Stimulated activated CD8-positive, alpha-beta memory T cell treated with anti-CD3 and anti-CD28 coated beads, Interleukin-15, amount 100 ng/mL, for 24 hours (primary cell): Measurements from ENCODE around the gene PAM16.
"Not testable (repeated sequence)": the region's sequence is repeated elsewhere in the genome, so short reads cannot be mapped to it uniquely, and the experiment has no call there.

Experiments
- DNase-seq: peaks from one replicate; pipeline ENCODE4 v3.0.0-alpha.2; 2020; ENCODE audit warnings: low read depth

The PAM16 gene

DNA sequence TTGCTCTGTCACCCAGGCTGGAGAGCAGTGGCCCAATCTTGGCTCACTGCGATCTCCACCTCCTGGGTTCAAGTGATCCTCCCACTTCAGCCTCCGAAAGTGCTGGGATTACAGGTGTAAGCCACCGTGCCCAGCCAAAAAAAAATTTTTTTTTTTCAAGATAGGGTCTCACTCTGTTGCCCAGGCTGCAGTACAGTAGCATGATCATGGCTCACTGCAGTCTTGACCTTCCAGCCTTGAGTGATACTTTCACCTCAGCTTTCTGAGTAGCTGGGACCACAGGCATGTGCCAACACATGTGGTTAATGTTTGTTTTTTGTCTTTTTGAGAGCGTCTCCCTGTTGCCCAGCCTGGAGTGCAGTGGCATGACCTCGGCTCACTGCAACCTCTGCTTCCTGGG, 1.7 kb upstream of the PAM16 start:
- DNase-seq, result no peak

DNA sequence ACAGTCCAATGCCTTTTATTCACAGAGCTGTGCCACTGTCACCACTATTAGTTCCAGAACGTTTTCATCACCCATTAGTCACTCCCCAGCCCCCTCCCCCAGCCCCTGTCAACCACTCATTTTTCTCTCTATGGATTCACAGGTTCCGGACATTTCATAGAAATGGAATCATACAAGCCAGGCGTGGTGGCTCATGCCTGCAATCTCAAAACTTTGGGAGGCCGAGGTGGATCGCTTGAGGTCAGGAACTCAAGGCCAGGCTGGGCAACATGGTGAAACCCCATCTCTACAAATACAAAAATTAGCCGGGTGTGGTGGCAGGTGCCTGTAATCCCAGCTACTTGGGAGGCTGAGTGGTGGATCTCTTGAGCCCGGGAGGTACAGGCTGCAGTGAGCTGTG, 759 bp upstream of the PAM16 start:
- no peak for DNase-seq

DNA sequence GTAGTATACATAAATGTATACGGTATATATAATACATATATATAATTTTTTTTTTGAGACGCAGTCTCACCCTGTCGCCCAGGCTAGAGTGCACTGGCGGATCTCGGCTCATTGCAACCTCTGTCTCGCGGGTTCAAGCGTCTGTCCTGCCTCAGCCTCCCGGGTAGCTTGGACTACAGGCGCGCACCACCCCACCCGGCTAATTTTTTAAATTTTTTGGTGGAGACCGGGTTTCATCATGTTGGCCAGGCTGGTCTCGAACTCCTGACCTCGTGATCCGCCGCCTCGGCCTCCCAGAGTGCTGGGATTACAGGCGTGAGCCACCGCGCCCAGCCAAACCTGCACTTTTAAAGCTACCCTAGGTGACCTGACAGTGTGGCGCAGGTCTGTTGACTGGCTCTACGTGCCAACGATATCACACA, 745 bp downstream of the PAM16 start:
- no peak for DNase-seq

DNA sequence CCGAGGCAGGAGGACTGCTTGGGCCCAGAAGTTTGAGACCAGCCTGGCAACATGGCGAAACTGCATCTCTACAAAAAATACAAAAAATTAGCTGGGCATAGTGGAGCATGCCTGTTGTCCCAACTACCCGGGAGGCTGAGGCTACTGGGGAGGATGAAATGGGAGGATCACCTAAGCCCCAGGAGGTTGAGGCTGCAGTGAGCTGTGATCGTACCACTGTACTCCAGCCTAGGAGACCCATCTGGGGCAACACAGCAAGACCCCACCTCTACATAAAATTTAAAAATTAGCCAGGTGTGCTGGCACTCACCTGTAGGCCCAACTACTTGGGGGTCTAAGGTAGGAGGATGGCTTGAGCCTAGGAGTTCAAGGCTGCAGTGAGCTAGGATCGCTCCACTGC, 1.8 kb downstream of the PAM16 start:
- DNase-seq, result no peak

DNA sequence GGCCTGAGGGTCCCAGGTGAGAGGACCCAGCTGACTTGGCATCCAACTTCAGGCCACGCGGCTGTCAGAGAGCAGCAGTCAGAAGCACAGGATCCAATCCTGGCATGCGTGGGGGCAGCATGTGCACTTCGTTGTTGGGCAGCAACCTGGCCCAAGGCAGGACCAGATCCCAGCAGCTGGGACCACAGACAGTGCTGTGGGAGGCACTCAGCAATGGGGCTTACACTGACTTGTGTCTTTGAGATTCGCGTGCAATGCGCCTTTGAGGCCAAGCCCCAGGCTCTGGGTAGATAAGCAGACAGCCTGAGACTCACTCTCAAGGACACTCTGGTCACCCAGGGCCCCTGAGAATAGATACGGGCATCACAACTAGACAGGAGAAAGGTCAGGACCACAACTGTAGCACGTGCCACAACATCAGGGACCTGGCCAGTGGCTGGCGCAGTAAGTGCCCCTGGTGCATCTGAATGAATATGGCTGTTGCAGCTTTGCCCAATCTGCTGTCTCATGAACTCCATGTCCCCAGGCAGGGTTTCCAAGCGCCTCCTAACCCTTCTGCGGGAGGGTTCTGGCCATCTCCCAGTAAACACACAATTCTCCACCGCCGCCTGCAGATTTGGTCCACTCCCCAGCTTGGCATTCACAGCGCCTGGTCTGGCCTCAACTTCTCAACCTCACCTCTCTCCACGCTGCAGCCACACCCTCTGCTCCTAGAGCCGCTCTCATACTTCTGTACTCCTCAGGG, 3.2 kb downstream of the PAM16 start:
- no peak for DNase-seq

DNA sequence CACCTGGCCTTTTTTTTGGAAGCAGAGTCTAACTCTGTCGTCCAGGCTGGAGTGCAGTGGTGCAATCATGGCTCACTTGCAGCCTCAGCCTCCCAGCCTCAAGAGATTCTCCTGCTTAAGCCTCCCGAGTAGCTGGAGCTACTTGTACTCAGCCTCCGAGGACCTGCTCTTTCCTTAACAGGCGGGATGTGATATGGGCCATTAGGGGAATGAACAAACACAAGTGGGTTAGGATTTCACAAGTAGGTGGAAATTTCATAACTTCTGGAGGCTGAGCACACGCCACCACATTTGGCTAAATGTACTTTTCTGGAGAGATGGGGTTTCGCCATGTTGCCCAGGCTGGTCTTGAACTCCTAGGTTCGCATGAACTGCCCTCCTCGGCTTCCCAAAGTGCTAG, 4.1 kb downstream of the PAM16 start:
- DNase-seq, result no peak

DNA sequence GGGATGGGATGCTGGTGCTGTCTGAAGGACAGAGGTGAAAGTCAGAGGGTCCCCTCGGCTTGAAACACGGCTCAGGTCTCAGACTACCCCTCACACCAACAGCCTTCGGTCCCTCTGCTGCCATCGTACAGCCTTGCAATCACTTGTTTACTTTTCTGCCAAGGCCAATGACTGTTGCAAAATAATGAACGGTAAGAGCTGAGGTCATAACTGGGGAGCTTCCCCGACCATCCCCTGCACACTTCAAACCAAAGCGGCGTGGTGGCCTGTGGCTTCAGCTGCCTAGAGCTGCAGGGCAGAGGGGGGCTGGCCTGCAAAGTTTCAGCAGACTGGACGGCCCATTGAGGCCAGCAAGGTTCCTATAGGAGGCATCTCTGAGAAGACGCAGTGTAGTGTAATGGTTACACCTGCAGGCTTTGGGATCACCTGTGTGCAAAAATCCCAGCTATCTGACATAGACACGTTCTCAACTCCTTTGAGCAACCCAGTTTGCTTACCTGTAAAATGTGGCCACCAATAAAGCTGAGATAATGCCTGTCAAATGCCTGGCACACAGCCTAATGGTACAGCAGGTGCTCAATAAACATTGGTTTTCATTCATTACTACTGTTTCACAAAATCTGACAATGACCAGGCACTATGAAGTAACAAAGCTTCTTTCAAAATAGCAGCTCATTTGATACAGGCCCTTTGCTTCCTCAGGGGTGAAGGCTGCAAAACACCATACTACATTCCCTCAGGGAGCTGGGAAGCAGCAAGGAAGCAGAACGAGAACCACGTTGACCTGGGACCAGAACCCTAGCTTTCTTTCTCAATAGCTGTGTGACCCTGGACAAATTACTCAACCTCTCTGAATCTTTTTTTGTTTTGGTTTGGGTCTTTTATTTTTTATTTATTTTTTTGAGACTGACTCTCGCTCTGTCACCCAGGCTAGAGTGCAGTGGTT, 5.0 kb downstream of the PAM16 start:
- DNase-seq, result no peak

DNA sequence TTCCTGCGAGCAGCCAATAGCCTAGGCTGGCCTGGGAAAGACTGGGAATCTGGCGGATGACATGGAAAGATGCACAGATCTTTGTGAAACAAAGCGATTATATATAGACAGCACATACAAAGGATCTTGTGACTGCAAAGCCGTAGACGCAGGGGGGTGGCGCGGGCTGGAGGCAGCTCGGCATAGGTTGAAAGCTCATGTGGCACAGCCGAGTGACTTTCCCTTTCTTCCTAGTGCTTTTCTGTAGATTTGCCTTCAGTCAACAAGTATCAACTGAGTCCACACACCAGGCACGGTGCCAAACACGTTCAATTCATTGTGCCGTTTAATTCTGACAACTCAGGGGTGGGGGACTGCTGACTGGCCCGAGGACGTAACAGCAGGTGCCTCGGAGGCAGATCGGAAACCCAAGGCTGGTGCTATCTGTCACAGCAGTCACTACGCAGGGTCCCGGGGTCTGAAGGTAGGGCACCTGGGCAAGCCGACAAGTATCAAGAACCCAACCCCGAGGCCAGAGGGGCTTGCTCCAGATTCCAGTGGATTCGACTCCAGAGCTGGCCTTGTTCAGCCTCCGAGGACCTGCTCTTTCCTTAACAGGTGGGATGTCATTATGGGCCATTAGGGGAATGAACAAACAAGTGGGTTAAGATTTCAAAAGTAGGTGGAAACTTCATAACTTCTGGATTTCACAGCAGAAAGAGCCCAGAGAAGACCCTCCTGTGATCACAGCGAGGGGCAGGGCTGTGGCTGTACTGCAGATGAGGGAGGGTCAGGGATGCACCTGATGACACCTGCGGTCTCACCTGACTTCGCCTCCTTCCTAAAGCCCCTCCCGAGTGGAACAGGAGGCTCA, 5.9 kb downstream of the PAM16 start:
- DNase-seq, result no peak

DNA sequence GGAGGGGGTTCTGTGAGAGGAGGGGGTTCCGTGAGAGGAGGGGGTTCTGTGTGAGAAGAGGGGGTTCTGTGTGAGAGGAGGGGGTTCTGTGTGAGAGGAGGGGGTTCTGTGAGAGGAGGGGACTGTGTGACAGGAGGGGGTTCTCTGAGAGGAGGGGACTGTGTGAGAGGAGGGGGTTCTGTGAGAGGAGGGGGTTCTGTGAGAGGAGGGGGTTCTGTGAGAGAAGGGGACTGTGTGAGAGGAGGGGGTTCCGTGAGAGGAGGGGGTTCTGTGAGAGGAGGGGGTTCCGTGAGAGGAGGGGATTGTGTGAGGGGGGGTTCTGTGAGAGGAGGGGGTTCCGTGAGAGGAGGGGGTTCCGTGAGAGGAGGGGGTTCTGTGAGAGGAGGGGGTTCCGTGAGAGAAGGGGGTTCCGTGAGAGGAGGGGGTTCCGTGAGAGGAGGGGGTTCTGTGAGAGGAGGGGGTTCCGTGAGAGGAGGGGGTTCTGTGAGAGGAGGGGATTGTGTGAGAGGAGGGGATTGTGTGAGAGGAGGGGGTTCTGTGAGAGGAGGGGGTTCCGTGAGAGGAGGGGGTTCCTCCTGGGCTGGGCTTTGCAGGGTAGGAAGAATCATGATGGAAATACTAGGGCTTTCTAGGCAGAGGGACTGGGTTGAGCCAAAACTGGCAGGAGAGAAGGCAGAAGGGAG, 6.7 kb downstream of the PAM16 start:
- not testable (repeated sequence) for DNase-seq

DNA sequence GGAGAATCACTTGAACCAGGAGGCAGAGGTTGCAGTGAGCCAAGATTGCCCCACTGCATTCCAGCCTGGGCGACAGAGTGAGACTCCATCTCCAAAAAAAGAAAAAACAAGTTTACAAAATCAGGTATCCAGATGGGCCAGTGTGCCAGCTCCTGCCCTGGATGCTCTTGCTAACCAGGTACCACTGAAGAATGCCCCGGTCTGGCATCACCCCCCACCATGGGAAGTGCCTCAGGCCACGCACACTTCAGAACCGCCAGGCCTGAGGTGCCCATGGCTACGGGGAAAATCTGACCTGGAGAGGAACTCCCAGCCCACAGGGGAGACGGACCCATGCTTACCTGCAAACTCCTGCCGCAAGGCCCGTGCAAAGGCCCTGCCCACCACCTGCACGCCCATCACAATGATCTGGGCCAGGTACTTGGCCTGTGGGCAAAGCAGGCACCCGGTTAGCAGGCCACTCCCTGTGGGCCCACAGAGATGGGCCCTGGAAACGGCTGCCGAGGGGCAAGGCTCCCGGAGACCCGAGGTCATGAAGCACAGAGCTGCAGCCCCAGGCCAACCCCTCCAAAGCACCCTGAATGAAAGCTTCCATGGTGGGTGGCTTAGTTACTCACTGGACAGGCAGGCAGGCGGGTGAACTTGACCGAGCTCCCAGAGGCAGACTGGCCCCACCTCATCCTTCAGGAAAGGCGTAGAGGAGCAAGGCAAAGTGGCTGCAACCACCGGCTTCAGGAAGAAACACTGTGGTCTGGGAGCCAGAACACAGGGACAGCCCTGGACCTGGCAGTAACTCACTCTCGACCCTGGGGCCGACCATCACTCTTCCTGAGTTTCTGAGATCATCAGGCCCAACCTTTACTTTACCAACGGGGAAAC, 8.0 kb downstream of the PAM16 start:
- no peak for DNase-seq

DNA sequence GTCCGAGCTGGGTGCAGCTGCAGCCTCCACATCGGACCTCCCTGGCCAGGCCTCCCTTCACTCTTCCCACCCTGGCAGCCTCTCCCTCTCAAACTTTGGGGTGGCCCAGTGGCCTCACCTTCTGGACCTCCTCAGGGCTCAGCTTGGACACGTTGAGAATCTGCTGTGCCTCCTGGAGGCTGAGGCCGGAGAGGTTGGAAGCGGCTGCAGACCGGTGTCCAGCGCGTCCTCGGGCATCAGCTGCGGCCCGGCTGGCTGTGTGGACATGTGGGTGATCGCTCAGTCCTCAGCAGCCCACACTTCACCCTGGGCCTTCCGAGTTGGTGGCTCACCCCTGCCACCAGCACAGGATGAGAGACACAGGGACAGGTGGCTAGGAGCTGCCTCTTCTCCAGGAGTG, 9.9 kb downstream of the PAM16 start:
- no peak for DNase-seq

DNA sequence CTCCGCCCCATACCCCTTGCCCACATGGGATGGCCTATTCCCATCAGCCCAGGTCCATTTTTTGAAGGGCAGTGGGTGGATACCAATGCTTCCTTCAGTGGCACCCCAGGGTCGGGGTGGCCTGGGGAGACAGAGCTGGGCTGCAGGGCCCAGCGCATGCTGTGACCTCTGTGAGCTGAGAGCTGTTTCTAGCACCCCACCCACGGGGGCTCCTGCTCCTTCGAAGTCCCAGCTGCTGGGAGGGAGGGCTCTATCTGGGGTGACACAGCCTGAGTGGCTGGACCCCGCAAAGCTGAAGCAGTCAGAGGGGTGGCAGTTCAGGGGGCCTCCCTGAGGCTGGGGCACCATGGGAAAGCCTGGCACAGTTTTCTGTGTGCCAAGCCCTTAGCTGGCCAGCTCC, 10.7 kb downstream of the PAM16 start:
- DNase-seq, result no peak

DNA sequence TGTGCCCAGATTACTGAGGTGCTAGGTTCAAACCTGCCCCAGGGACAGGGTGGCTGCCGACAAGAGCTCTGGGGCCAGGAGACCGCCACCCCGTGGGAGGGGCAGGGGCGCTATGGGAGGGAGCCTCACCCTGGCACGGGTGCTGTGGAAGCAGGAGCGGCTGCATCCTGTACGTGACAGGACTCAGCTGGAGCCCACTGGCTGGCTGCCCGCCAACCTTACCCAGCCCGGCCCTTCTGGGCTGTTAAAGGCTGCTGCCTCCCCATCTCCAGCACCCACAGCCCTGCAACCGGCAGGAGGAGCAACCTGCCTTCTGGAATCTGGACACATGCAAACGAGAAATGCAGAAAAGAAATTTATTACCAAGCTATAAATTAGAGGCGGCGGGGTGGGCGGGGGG, 11.2 kb downstream of the PAM16 start:
- no peak for DNase-seq

DNA sequence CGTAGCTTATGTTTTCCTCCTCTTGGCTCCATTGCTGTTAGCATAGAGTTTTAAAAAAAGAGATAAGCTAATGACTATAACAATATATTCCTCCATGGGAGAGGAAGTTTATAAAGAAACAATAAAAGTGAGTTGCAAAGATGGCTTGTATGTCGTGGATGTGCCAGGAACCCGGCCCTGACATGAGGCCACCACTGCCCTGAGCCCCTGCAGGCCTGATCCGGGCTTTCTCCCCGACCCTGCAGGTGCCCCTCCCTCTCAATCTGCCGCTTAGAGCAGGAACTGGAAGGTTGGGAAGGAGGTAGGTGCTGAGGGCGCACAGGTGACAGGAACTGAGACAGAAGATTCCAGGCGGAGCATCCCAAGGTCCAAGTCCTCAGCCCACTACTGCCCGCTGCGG, 11.7 kb downstream of the PAM16 start:
- DNase-seq, result no peak

DNA sequence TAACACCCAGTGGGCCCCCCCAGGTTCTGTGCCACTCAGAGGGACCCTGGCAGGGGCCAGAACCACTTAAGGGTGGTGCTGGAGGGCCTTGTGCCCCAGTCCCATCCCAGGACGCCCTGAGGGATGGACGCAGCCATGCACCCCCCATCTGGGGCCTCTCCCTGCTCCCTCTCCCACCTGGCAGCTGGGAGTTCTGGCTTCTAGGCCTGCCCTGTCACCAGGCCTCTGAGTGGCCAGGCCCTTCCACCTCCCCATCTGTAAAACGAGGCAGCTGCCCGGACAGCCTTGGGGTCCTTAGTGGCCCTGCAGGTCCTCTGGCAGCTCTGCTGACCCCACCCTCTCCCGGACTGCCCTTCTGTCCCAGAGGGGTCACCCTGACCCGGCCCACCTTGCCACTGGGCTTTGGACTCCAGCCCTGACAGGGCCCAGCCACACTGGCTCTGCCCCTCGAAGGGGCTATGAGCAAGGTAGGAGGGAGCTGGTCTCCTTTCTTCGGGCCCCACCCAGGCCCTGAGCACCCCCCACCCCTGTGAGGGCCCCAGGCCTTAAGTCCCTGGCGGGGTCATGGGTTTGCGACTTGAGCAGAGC, 12.3 kb downstream of the PAM16 start:
- DNase-seq, result no peak

DNA sequence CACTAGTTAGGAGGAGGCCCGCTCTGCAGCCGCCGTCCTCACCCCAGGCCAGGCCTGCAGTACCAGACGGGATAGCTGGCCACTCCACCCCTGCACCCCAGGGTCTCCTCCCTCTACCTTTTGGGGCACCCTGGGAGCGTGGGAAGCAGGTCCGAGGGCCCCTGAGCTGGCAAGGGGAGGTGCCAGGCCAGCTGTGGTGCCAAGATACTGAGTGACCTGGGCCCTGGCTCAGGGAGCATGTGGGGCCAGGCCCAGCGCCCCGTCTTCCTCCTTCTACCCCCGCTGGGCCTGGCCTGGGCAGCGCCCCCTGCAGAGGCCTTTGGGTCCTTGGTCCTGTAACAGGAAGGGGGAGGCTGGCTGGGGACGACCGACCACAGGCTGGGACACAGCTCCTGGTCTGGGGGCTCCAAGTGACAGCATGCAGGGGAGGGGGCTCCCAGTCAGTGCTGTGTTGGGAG, 13.0 kb downstream of the PAM16 start:
- no peak for DNase-seq

DNA sequence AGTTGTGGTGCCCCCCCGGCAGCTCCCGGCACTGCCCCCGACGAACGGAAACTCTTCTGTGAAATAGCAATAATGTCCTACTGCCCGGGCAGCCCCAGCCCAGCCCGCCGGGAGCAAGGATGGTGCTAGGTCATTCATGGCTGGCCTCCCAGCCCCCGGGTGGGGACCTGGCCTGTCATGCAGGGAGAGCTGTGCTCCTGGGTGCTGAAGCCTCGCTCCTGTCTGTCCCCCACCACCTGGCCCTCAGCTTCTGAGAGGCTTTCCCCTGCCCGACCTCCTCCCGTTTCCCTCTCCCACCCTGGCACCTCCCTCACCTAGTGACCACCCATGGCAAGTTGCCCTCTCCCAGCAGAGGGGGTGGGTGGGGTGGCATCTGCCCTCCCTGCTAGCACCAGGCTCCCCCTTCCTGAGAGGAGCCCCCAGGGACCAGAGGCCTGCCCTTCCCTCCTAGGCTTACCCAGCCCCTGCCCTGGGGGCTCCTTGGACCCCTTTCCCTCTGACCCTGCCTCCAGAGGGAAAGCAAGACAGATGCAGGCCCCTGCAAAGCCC, 13.5 kb downstream of the PAM16 start:
- DNase-seq, result no peak

DNA sequence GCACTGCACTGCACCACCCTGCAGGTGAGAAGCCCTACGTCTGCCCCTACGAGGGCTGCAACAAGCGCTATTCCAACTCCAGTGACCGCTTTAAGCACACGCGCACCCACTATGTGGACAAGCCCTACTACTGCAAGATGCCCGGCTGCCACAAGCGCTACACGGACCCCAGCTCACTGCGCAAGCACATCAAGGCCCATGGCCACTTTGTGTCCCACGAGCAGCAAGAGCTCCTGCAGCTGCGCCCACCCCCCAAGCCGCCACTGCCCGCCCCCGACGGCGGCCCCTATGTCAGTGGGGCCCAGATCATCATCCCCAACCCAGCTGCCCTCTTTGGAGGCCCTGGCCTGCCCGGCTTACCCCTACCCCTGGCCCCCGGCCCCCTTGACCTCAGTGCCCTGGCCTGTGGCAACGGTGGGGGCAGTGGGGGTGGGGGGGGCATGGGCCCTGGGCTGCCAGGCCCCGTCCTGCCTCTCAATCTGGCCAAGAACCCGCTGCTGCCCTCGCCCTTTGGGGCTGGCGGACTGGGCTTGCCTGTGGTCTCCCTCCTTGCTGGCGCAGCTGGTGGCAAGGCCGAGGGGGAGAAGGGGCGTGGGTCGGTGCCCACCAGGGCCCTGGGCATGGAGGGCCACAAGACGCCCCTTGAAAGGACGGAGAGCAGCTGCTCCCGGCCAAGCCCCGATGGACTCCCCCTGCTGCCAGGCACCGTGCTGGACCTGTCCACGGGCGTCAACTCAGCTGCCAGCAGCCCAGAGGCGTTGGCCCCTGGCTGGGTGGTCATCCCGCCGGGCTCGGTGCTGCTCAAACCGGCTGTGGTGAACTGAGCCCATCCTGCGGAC, 14.2 kb downstream of the PAM16 start:
- no peak for DNase-seq
